ENCODE data around the gene SLC22A23.

Gene SLC22A23

GRCh38 chr6:3422435-3423070, 34.3 kb downstream of the SLC22A23 start:
- Histone ChIP-seq H3K36me3 (no peaks in the 10 kb centered on the region), H3K9ac (peak overlapping the region in 1 of 11 experiments; percentile 4; a peak in 1 of 22 replicates), H3K27me3 (no peaks in the 10 kb centered on the region), H3K9me3 (replicated peaks in 1 of 11) (no peaks in the 10 kb centered on the region), H3K4me2 (peak overlapping the region in 2 of 11 experiments; percentile 47 to 69; a peak in 4 of 22 replicates), H3K4me3 (no peak overlapping the region), H4K20me1 (no peaks in the 10 kb centered on the region), H3K27ac (no peak overlapping the region), H3K4me1 (peaks cover 0 to 15% (median 0%) of the 10 kb centered on the region in 10 experiments; a peak in 4 of 20 replicates)
- no peak for TF ChIP-seq Cebpa-rat (IDR thresholded peaks at IDR 0.05)

- H4K20me1 ChIP-seq, result no peaks in the 10 kb centered on the region
- H3K4me3 ChIP-seq, result no peak overlapping the region
- TF ChIP-seq Cebpa-rat (IDR thresholded peaks at IDR 0.05), result no peak
- peak overlapping the region in 1 of 11 experiments; percentile 4; a peak in 1 of 22 replicates for H3K9ac ChIP-seq
- H3K9me3 ChIP-seq (replicated peaks in 1 of 11), result no peaks in the 10 kb centered on the region
- H3K4me1 ChIP-seq, result peaks cover 0 to 15% (median 0%) of the 10 kb centered on the region in 10 experiments; a peak in 4 of 20 replicates
- H3K27me3 ChIP-seq, result no peaks in the 10 kb centered on the region
- H3K36me3 ChIP-seq, result no peaks in the 10 kb centered on the region
- H3K4me2 ChIP-seq, result peak overlapping the region in 2 of 11 experiments; percentile 47 to 69; a peak in 4 of 22 replicates
- H3K27ac ChIP-seq, result no peak overlapping the region
Observed at GRCh38 chr6:3421791-3422434, 34.9 kb downstream of the SLC22A23 start.

GRCh38 chr6:3421143-3421542, 35.7 kb downstream of the SLC22A23 start:
- H3K4me1 ChIP-seq, result peaks cover 0 to 15% (median 0%) of the 10 kb centered on the region in 10 experiments; a peak in 4 of 20 replicates
- H3K36me3 ChIP-seq, result no peaks in the 10 kb centered on the region
- H4K20me1 ChIP-seq, result no peaks in the 10 kb centered on the region
- no peak overlapping the region for H3K9ac ChIP-seq
- no peak overlapping the region for H3K4me3 ChIP-seq
- H3K4me2 ChIP-seq, result no peak overlapping the region
- no peak overlapping the region for H3K27ac ChIP-seq
- H3K9me3 ChIP-seq (replicated peaks in 1 of 11), result no peaks in the 10 kb centered on the region
- no peaks in the 10 kb centered on the region for H3K27me3 ChIP-seq
- TF ChIP-seq Cebpa-rat (IDR thresholded peaks at IDR 0.05), result no peak

- no peak overlapping the region for H3K27ac ChIP-seq
- no peak overlapping the region for H3K4me2 ChIP-seq
Observed at GRCh38 chr6:3419624-3420272, 37.1 kb downstream of the SLC22A23 start.

GRCh38 chr6:3418496-3419060, 38.3 kb downstream of the SLC22A23 start:
- H3K27me3 ChIP-seq, result no peaks in the 10 kb centered on the region
- no peaks in the 10 kb centered on the region for H4K20me1 ChIP-seq
- no peak overlapping the region for H3K4me3 ChIP-seq
- peaks cover 5 to 31% (median 13%) of the 10 kb centered on the region in 10 experiments; a peak in 19 of 20 replicates for H3K4me1 ChIP-seq
- H3K27ac ChIP-seq, result no peak overlapping the region
- no peaks in the 10 kb centered on the region for H3K36me3 ChIP-seq
- H3K9me3 ChIP-seq (replicated peaks in 1 of 11), result no peaks in the 10 kb centered on the region
- no peak overlapping the region for H3K9ac ChIP-seq
- TF ChIP-seq Cebpa-rat (IDR thresholded peaks at IDR 0.05), result no peak
- no peak overlapping the region for H3K4me2 ChIP-seq

More at GRCh38 chr6:3419624-3420272, 37.1 kb downstream of the SLC22A23 start:
- H3K4me1 ChIP-seq, result peaks cover 2 to 19% (median 6%) of the 10 kb centered on the region in 10 experiments; a peak in 19 of 20 replicates
- H3K9ac ChIP-seq, result no peak overlapping the region
- H3K9me3 ChIP-seq (replicated peaks in 1 of 11), result no peaks in the 10 kb centered on the region
- H3K4me3 ChIP-seq, result no peak overlapping the region
- no peaks in the 10 kb centered on the region for H3K27me3 ChIP-seq
- no peaks in the 10 kb centered on the region for H4K20me1 ChIP-seq
- no peaks in the 10 kb centered on the region for H3K36me3 ChIP-seq
- TF ChIP-seq Cebpa-rat (IDR thresholded peaks at IDR 0.05), result no peak

GRCh38 chr6:3417473-3417872, 39.4 kb downstream of the SLC22A23 start:
- Histone ChIP-seq H3K27ac (no peak overlapping the region), H3K9me3 (replicated peaks in 1 of 11) (no peaks in the 10 kb centered on the region), H3K9ac (no peak overlapping the region), H3K4me2 (no peak overlapping the region), H3K4me1 (peaks cover 5 to 37% (median 13%) of the 10 kb centered on the region in 10 experiments; a peak in 19 of 20 replicates), H3K4me3 (no peak overlapping the region), H3K36me3 (no peaks in the 10 kb centered on the region), H4K20me1 (no peaks in the 10 kb centered on the region), H3K27me3 (no peaks in the 10 kb centered on the region)
- no peak for TF ChIP-seq Cebpa-rat (IDR thresholded peaks at IDR 0.05)

- Histone ChIP-seq H3K9ac (no peak overlapping the region), H4K20me1 (no peaks in the 10 kb centered on the region), H3K9me3 (replicated peaks in 1 of 11) (no peaks in the 10 kb centered on the region), H3K27ac (no peak overlapping the region), H3K4me1 (peaks cover 5 to 27% (median 13%) of the 10 kb centered on the region in 10 experiments; a peak in 19 of 20 replicates), H3K36me3 (no peaks in the 10 kb centered on the region), H3K4me3 (no peak overlapping the region), H3K4me2 (no peak overlapping the region; a peak in 1 of 22 replicates), H3K27me3 (no peaks in the 10 kb centered on the region)
- TF ChIP-seq Cebpa-rat (IDR thresholded peaks at IDR 0.05), result no peak
Observed at GRCh38 chr6:3415490-3415889, 41.4 kb downstream of the SLC22A23 start.

GRCh38 chr6:3415082-3415453, 41.8 kb downstream of the SLC22A23 start:
- no peaks in the 10 kb centered on the region for H3K27me3 ChIP-seq
- no peak for TF ChIP-seq Cebpa-rat (IDR thresholded peaks at IDR 0.05)
- H3K9ac ChIP-seq, result no peak overlapping the region
- no peaks in the 10 kb centered on the region for H3K9me3 ChIP-seq (replicated peaks in 1 of 11)
- no peak overlapping the region for H3K4me3 ChIP-seq
- peaks cover 5 to 27% (median 14%) of the 10 kb centered on the region in 10 experiments; a peak in 19 of 20 replicates for H3K4me1 ChIP-seq
- H3K27ac ChIP-seq, result no peak overlapping the region
- peak overlapping the region in 10 of 11 experiments; percentile 9 to 55 (median 38); a peak in 16 of 22 replicates for H3K4me2 ChIP-seq
- no peaks in the 10 kb centered on the region for H3K36me3 ChIP-seq
- no peaks in the 10 kb centered on the region for H4K20me1 ChIP-seq

All from BLaER1 treated with 17β-estradiol and CSF1 and Interleukin-3, amounts not matched to agents 10 nM and 100 nM (cell line).